NCI-H82 treated with DMSO at 0.1 percent for 48 hours (cell line): ENCODE data around the gene EP400.

ENCODE experiments used
- DNase-seq: peaks from one replicate; lab custom pipeline; 2025; ENCODE audit not compliant: unreplicated experiment; lab: John Stamatoyannopoulos, UW

The EP400 gene

GRCh38 chr12:132062481-132062880 lies 112.7 kb downstream of the EP400 start:
- no peak for DNase-seq

- DNase-seq, result no peak
These were observed 113.7 kb downstream of the EP400 start for GRCh38 chr12:132063491-132063890.

- no peak for DNase-seq
These were observed 114.9 kb downstream of the EP400 start for GRCh38 chr12:132064631-132065030.

- no peak for DNase-seq
These were observed 115.5 kb downstream of the EP400 start for GRCh38 chr12:132065203-132065602.

GRCh38 chr12:132065609-132066344 lies 116.0 kb downstream of the EP400 start:
- DNase-seq, result no peak

- DNase-seq, result no peak
These were observed 116.6 kb downstream of the EP400 start for GRCh38 chr12:132066345-132066685.

- DNase-seq, result no peak
These were observed 117.0 kb downstream of the EP400 start for GRCh38 chr12:132066749-132067148.

- no peak for DNase-seq
These were observed 117.4 kb downstream of the EP400 start for GRCh38 chr12:132067182-132067581.

GRCh38 chr12:132068250-132068649 lies 118.5 kb downstream of the EP400 start:
- no peak for DNase-seq

GRCh38 chr12:132069336-132069985 lies 119.7 kb downstream of the EP400 start:
- DNase-seq, result no peak

- no peak for DNase-seq
These were observed 120.6 kb downstream of the EP400 start for GRCh38 chr12:132070298-132070697.

GRCh38 chr12:132071040-132071810 lies 121.5 kb downstream of the EP400 start:
- no peak for DNase-seq

GRCh38 chr12:132071830-132072384 lies 122.2 kb downstream of the EP400 start:
- no peak for DNase-seq

- DNase-seq, result no peak
These were observed 124.5 kb downstream of the EP400 start for GRCh38 chr12:132074216-132074615.

- no peak for DNase-seq
These were observed 125.4 kb downstream of the EP400 start for GRCh38 chr12:132075026-132075713.

- DNase-seq, result no peak
These were observed 126.2 kb downstream of the EP400 start for GRCh38 chr12:132075714-132076553.

GRCh38 chr12:132076711-132077110 lies 127.0 kb downstream of the EP400 start:
- no peak for DNase-seq

GRCh38 chr12:132077322-132078100 lies 127.8 kb downstream of the EP400 start:
- no peak for DNase-seq

- no peak for DNase-seq
These were observed 128.4 kb downstream of the EP400 start for GRCh38 chr12:132078190-132078589.
